ENCODE results near the gene SPEF1. TPM values are rescaled to one million over a fixed set of nuclear protein-coding genes. Genes with fewer than 3 reads are reported as not detected.

The SPEF1 gene
- total RNA-seq, 4 donors from 2014 or later, result not detected

- peaks cover 45% of the 10 kb centered on the region for H3K36me3 ChIP-seq
Observed at GRCh38 chr20:3801299-3801698, 20.1 kb upstream of the SPEF1 start.

GRCh38 chr20:3800878-3801260 lies 19.6 kb upstream of the SPEF1 start:
- Histone ChIP-seq H3K27me3 (no peaks in the 10 kb centered on the region), H3K27ac (peak overlapping the region; percentile 30), H3K36me3 (peaks cover 45% of the 10 kb centered on the region), H3K4me3 (no peak overlapping the region), H3K9me3 (no peaks in the 10 kb centered on the region), H3K4me1 (peaks cover 88% of the 10 kb centered on the region)
- WGBS, result 62% methylated on average over 6 of the region's 8 CpGs
- no peak for TF ChIP-seq EP300 (IDR thresholded peaks at IDR 0.05)
- no peak for TF ChIP-seq CTCF (IDR thresholded peaks at IDR 0.05)
- TF ChIP-seq POLR2AphosphoS5 (IDR thresholded peaks at IDR 0.05), result no peak
- TF ChIP-seq POLR2A (IDR thresholded peaks at IDR 0.05), result no peak
- no peak for DNase-seq (ENCODE audit: low spot score in 2 of 2)

More at GRCh38 chr20:3801299-3801698, 20.1 kb upstream of the SPEF1 start:
- Histone ChIP-seq H3K27ac (no peak overlapping the region), H3K9me3 (no peaks in the 10 kb centered on the region), H3K4me3 (no peak overlapping the region), H3K4me1 (peaks cover 90% of the 10 kb centered on the region), H3K27me3 (no peaks in the 10 kb centered on the region)
- no peak for DNase-seq (ENCODE audit: low spot score in 2 of 2)
- 83% methylated on average over 4 of the region's 4 CpGs for WGBS
- TF ChIP-seq POLR2A (IDR thresholded peaks at IDR 0.05), result no peak
- no peak for TF ChIP-seq EP300 (IDR thresholded peaks at IDR 0.05)
- no peak for TF ChIP-seq CTCF (IDR thresholded peaks at IDR 0.05)
- no peak for TF ChIP-seq POLR2AphosphoS5 (IDR thresholded peaks at IDR 0.05)

DNA sequence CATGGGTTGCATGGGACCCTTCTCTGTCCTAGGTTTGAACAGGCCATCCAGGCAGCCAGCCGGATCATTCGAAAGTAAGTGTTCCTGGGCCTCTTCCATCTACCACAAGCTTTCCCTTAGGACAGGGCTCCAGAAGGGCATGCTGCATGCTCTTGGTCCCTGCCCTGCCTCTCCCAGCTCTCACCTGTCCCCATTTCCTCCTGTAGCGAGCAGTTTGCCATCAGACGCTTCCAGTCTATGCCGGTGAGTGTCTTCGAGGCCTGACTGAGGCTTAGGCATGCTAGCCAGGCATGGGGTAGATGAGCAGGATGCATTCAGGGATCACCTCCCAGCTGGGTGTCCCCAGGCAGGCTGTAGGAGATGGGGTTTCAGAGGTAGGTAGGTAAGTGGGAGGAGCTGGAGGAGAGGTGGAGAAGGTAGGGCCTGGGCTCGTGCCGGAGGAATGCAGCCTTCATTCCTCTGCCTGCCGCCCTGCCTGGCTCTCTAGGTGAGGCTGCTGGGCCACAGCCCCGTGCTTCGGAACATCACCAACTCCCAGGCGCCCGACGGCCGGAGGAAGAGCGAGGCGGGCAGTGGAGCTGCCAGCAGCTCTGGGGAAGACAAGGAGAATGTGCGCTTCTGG lies 19.1 kb upstream of the SPEF1 start:
- 54% methylated on average over 9 of the region's 18 CpGs for WGBS
- Histone ChIP-seq H3K4me3 (no peak overlapping the region), H3K9me3 (no peaks in the 10 kb centered on the region), H3K27me3 (no peaks in the 10 kb centered on the region), H3K27ac (peak overlapping the region; percentile 30), H3K36me3 (peaks cover 45% of the 10 kb centered on the region), H3K4me1 (peaks cover 88% of the 10 kb centered on the region)
- DNase-seq (ENCODE audit: low spot score in 2 of 2), result no peak
- TF ChIP-seq POLR2AphosphoS5 (IDR thresholded peaks at IDR 0.05), result no peak
- no peak for TF ChIP-seq CTCF (IDR thresholded peaks at IDR 0.05)
- TF ChIP-seq EP300 (IDR thresholded peaks at IDR 0.05), result no peak
- TF ChIP-seq POLR2A (IDR thresholded peaks at IDR 0.05), result no peak

DNA sequence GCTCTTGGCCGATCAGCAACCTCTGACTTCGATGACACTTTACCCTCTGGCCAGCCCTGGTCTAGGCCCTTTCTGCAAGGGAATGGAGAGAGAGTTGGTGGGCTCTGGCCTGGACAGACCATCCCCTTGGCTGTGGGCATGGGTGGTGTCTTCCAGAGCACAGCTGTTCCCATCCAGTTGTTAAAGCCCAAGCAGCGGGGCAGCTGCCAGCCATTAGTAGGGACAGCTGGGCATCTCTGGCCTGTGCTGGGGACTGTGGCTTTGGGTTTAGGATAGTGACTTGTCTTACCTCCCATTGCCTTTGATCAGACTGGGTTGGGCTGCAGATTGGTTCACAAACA lies 17.6 kb upstream of the SPEF1 start:
- no peaks in the 10 kb centered on the region for H3K9me3 ChIP-seq
- H3K27ac ChIP-seq, result no peak overlapping the region
- H3K36me3 ChIP-seq, result peaks cover 40% of the 10 kb centered on the region
- peak in 1 of 2 donors; percentile 63 for DNase-seq (ENCODE audit: low spot score in 2 of 2)
- 79% methylated on average over 3 of the region's 3 CpGs for WGBS
- peaks cover 79% of the 10 kb centered on the region for H3K4me1 ChIP-seq
- TF ChIP-seq CTCF (IDR thresholded peaks at IDR 0.05) (no peak), POLR2A (IDR thresholded peaks at IDR 0.05) (no peak), POLR2AphosphoS5 (IDR thresholded peaks at IDR 0.05) (no peak), EP300 (IDR thresholded peaks at IDR 0.05) (no peak)
- no peaks in the 10 kb centered on the region for H3K27me3 ChIP-seq
- H3K4me3 ChIP-seq, result no peak overlapping the region

GRCh38 chr20:3798373-3798768 lies 17.1 kb upstream of the SPEF1 start:
- no peak for TF ChIP-seq EP300 (IDR thresholded peaks at IDR 0.05)
- no peak for TF ChIP-seq POLR2A (IDR thresholded peaks at IDR 0.05)
- TF ChIP-seq CTCF (IDR thresholded peaks at IDR 0.05), result no peak
- TF ChIP-seq POLR2AphosphoS5 (IDR thresholded peaks at IDR 0.05), result no peak
- no peaks in the 10 kb centered on the region for H3K9me3 ChIP-seq
- peak in 1 of 2 donors; percentile 65 for DNase-seq (ENCODE audit: low spot score in 2 of 2)
- 58% methylated on average over 5 of the region's 5 CpGs for WGBS
- no peaks in the 10 kb centered on the region for H3K27me3 ChIP-seq
- peaks cover 35% of the 10 kb centered on the region for H3K36me3 ChIP-seq
- no peak overlapping the region for H3K27ac ChIP-seq
- peak overlapping the region; percentile 65 for H3K4me3 ChIP-seq
- H3K4me1 ChIP-seq, result peaks cover 74% of the 10 kb centered on the region

Measured in suprapubic skin (tissue), 4 donors.